Measurements from ENCODE around the gene FBXW8. TPM values are rescaled to one million over a fixed set of nuclear protein-coding genes. Genes with fewer than 3 reads are reported as not detected.
A peak's percentile ranks its signal among the peaks of the same experiment; 100 is the strongest.

The FBXW8 gene
- total and polyA plus RNA-seq, 8 donors, result 3.6 to 9.6 (median 8.3) TPM

DNA sequence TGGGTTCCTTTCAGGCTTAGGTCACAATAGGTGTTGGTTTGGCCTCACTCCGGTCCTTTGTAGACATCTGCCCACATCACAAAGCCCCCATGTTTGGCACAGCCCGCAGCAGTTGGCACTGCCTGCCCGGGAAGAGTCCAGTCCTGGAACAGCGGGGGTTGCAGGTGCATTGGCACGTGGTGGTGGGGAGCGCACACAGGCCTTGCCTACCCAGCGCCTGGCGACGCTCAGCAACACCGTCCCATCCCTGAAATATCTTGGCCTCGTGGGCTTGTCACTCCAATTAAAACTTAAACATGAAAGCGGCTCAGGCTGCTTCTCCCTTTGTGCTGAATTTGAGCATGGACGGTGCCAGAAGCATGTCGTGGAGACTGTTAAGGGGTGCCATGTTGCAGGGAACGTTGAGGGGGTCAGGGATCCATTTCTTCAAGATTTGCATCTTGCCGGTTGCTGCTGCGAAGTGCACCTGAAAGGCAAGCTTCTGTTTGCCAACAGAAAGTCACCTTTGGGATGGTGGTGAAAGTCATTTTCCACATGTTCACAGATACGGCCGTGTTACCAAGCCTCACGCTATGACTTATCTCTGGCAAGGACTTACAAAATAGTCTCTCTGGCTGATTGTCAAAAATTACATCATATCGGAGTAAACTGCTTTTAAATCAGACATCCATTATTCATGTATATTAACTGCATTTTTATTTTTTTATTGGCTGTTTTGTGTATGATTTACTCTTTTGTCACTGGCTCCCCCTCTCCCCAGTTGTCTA, 91.5 kb downstream of the FBXW8 start:
- peaks cover 0 to 7% (median 4%) of the 10 kb centered on the region in 3 donors for H3K36me3 ChIP-seq
- FAIRE-seq (no peak), ATAC-seq (peak in 1 of 4 donors; percentile 39), DNase-seq (no peak)
- no peak for TF ChIP-seq CTCF (IDR thresholded peaks at IDR 0.05)
- no peak overlapping the region for H3K4me3 ChIP-seq
- no peaks in the 10 kb centered on the region for H3K9me3 ChIP-seq
- WGBS, 2 donors, result 74 to 78% methylated on average over 21 of the region's 21 CpGs
- H3K27me3 ChIP-seq, result no peaks in the 10 kb centered on the region
- H3K27ac ChIP-seq, result no peak overlapping the region
- H3K4me1 ChIP-seq, result no peaks in the 10 kb centered on the region
- intact Hi-C loops (cut with DNase I), result no loop called here

- Histone ChIP-seq H3K27ac (no peak overlapping the region), H3K4me1 (no peaks in the 10 kb centered on the region), H3K27me3 (no peaks in the 10 kb centered on the region), H3K36me3 (peaks cover 0 to 7% (median 4%) of the 10 kb centered on the region in 3 donors), H3K9me3 (no peaks in the 10 kb centered on the region), H3K4me3 (no peak overlapping the region)
- DNase-seq (no peak), FAIRE-seq (no peak), ATAC-seq (no peak)
- intact Hi-C loops (cut with DNase I), result no loop called here
- 91 to 96% methylated on average over 8 of the region's 8 CpGs for WGBS, 2 donors
- no peak for TF ChIP-seq CTCF (IDR thresholded peaks at IDR 0.05)
Observed at GRCh38 chr12:117003883-117004404, 93.2 kb downstream of the FBXW8 start.

GRCh38 chr12:117005417-117006046, 94.8 kb downstream of the FBXW8 start:
- peaks cover 0 to 7% (median 4%) of the 10 kb centered on the region in 3 donors for H3K36me3 ChIP-seq
- no peaks in the 10 kb centered on the region for H3K9me3 ChIP-seq
- no peaks in the 10 kb centered on the region for H3K27me3 ChIP-seq
- H3K27ac ChIP-seq, result no peak overlapping the region
- no peaks in the 10 kb centered on the region for H3K4me1 ChIP-seq
- DNase-seq (no peak), FAIRE-seq (no peak), ATAC-seq (peak in 1 of 4 donors; percentile 7)
- intact Hi-C loops (cut with DNase I), result no loop called here
- TF ChIP-seq CTCF (IDR thresholded peaks at IDR 0.05), result no peak
- WGBS, 2 donors, result 90 to 91% methylated on average over 11 of the region's 11 CpGs
- no peak overlapping the region for H3K4me3 ChIP-seq

GRCh38 chr12:117006333-117006732, 95.6 kb downstream of the FBXW8 start:
- H3K27ac ChIP-seq, result no peak overlapping the region
- DNase-seq, result no peak
- H3K27me3 ChIP-seq, result no peaks in the 10 kb centered on the region
- H3K9me3 ChIP-seq, result no peaks in the 10 kb centered on the region
- H3K36me3 ChIP-seq, result peaks cover 0 to 7% (median 5%) of the 10 kb centered on the region in 3 donors
- intact Hi-C loops (cut with DNase I), result no loop called here
- WGBS, 2 donors, result 91 to 95% methylated on average over 9 of the region's 9 CpGs
- no peak for TF ChIP-seq CTCF (IDR thresholded peaks at IDR 0.05)
- no peak overlapping the region for H3K4me3 ChIP-seq
- no peak for ATAC-seq
- H3K4me1 ChIP-seq, result no peaks in the 10 kb centered on the region
- FAIRE-seq, result no peak

All from pancreas (tissue), 10 donors.